CD4-positive, CD25-positive, alpha-beta regulatory T cell (primary cell): Measurements from ENCODE around the gene ZNF439. TPM values are rescaled to one million over a fixed set of nuclear protein-coding genes. Genes with fewer than 3 reads are reported as not detected.
"Not testable (repeated sequence)": the region's sequence is repeated elsewhere in the genome, so short reads cannot be mapped to it uniquely, and the experiment has no call there.

Source experiments
- ATAC-seq, 2 donors: fragments of 150-1000 bp; cut with Tn5 transposase; one replicate each; pipeline ENCODE4 v1.10.0; 2021; ENCODE audit warnings: low read depth in 2 of 2, moderate number of reproducible peaks in 2 of 2, moderate library complexity in 1 of 2
- DNase-seq, 3 donors: peaks; one replicate each; pipeline versions ENCODE4 v3.0.0 to v3.0.0-alpha.2; 2012 to 2022; ENCODE audit warnings: mixed read lengths in 1 of 3
- H3K27ac ChIP-seq: one replicate; pipeline ENCODE4 v1.7.0; 2013; ENCODE audit warnings: mild to moderate bottlenecking, low read length; ENCODE audit not compliant: insufficient read depth, poor library complexity, severe bottlenecking
- H3K27me3 ChIP-seq: one replicate; pipeline ENCODE4 v1.7.0; 2013; ENCODE audit warnings: low read length; ENCODE audit not compliant: control insufficient read depth, insufficient read depth
- H3K36me3 ChIP-seq: one replicate; pipeline ENCODE4 v1.7.0; 2013; ENCODE audit warnings: mild to moderate bottlenecking, low read length, moderate library complexity; ENCODE audit not compliant: control insufficient read depth, insufficient read depth
- H3K4me1 ChIP-seq: 2 replicates; pipeline ENCODE4 v1.7.0; 2013; ENCODE audit warnings: mild to moderate bottlenecking, low read length; ENCODE audit not compliant: insufficient read depth, control insufficient read depth, poor library complexity, severe bottlenecking
- H3K4me3 ChIP-seq: one replicate; pipeline ENCODE4 v1.7.0; 2013; ENCODE audit warnings: low read depth, mild to moderate bottlenecking, low read length, moderate library complexity
- H3K9me3 ChIP-seq, 2 experiments: 1 replicate in 1 of 2; 2 replicates in 1 of 2; pipeline ENCODE4 v1.7.0; 2013; ENCODE audit warnings: low read length in 2 of 2, mild to moderate bottlenecking in 1 of 2, moderate library complexity in 1 of 2; ENCODE audit not compliant: control insufficient read depth in 2 of 2
- H3K27ac Mint-ChIP-seq, 3 donors: one replicate each; pipeline ENCODE4 v1.8.0; 2020 to 2022; ENCODE audit warnings: mild to moderate bottlenecking in 3 of 3, mixed read lengths in 3 of 3, moderate library complexity in 2 of 3
- H3K27me3 Mint-ChIP-seq: one replicate; pipeline ENCODE4 v1.8.0; 2022; ENCODE audit warnings: mild to moderate bottlenecking, mixed read lengths
- H3K36me3 Mint-ChIP-seq: one replicate; pipeline ENCODE4 v1.8.0; 2020; ENCODE audit warnings: mixed read lengths
- H3K4me1 Mint-ChIP-seq, 4 donors: one replicate each; pipeline ENCODE4 v1.8.0; 2020 to 2022; ENCODE audit warnings: mixed read lengths in 4 of 4, mild to moderate bottlenecking in 1 of 4
- H3K4me3 Mint-ChIP-seq, 4 donors: one replicate each; pipeline ENCODE4 v1.8.0; 2020 to 2022; ENCODE audit warnings: mild to moderate bottlenecking in 4 of 4, mixed read lengths in 4 of 4, moderate library complexity in 3 of 4
- H3K9me3 Mint-ChIP-seq, 7 donors: one replicate each; pipeline ENCODE4 v1.8.0; 2020 to 2022; ENCODE audit warnings: mixed read lengths in 7 of 7, mild to moderate bottlenecking in 3 of 7, moderate library complexity in 2 of 7
- polyA plus RNA-seq, 4 donors: library from polyadenylated mRNA; unstranded; fragments of 300-500 nt; fragmentation: Illumina TruSeq; gene quantifications; one replicate each; pipeline ENCODE4 v1.2.3, GENCODE V29; 2021
- total RNA-seq: library from RNA; stranded (reverse); gene quantifications from one replicate; pipeline ENCODE4 v1.2.3, GENCODE V29; 2022

The ZNF439 gene
- total and polyA plus RNA-seq, 5 donors from 2014 or later = 0.60 to 6.0 (median 3.7) TPM

DNA sequence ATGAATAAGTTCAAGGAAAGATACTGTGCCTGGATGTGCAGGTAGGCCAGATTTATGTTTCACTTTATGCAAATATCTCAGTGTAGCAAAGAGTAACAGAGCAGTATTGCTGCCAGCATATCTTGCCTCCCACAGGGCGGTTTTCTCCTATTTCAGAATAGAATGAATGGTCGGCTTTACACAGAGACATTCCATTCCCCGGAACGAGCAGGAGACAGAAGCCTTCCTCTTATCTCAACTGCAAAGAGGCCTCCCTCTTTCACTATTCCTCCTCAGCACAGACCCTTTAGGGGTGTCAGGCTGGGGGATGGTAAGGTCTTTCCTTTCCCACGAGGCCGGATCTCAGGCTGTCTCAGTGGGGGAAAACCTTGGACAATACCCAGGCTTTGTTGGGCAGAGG lies 41.4 kb downstream of the ZNF439 start:
- H3K27ac ChIP-seq, H3K36me3 Mint-ChIP-seq, H3K27me3 Mint-ChIP-seq, ATAC-seq, H3K9me3 ChIP-seq, H3K4me3 ChIP-seq, H3K36me3 ChIP-seq, DNase-seq, H3K27me3 ChIP-seq: not testable (repeated sequence)
- H3K4me1 ChIP-seq = peaks cover 17% of the 10 kb centered on the region
- Mint-ChIP-seq H3K27ac (peak overlapping the region in 1 of 3 donors; percentile 48), H3K4me3 (peak overlapping the region in 3 of 4 donors; percentile 36 to 47 (median 41)), H3K4me1 (peaks cover 5 to 35% (median 14%) of the 10 kb centered on the region in 4 donors), H3K9me3 (peaks cover 0 to 15% (median 5%) of the 10 kb centered on the region in 7 donors)

GRCh38 chr19:11890634-11891033 lies 42.1 kb downstream of the ZNF439 start:
- no peak for DNase-seq
- Histone ChIP-seq H3K9me3 (no peaks in the 10 kb centered on the region), H3K27ac (no peak overlapping the region), H3K4me1 (peaks cover 17% of the 10 kb centered on the region), H3K4me3 (no peak overlapping the region), H3K27me3 (no peaks in the 10 kb centered on the region), H3K36me3 (no peaks in the 10 kb centered on the region)
- Mint-ChIP-seq H3K4me3 (no peak overlapping the region), H3K27ac (peak overlapping the region in 2 of 3 donors; percentile 2 to 42), H3K36me3 (peaks cover 12% of the 10 kb centered on the region), H3K27me3 (peaks cover 6% of the 10 kb centered on the region), H3K9me3 (peaks cover 0 to 19% (median 5%) of the 10 kb centered on the region in 7 donors), H3K4me1 (peaks cover 5 to 40% (median 14%) of the 10 kb centered on the region in 4 donors)
- no peak for ATAC-seq

GRCh38 chr19:11894851-11895250 lies 46.3 kb downstream of the ZNF439 start:
- Mint-ChIP-seq H3K9me3 (peaks cover 3 to 27% (median 7%) of the 10 kb centered on the region in 7 donors), H3K4me1 (peaks cover 0 to 13% (median 0%) of the 10 kb centered on the region in 4 donors), H3K4me3 (no peak overlapping the region), H3K27me3 (no peaks in the 10 kb centered on the region), H3K36me3 (peaks cover 16% of the 10 kb centered on the region), H3K27ac (no peak overlapping the region)
- Histone ChIP-seq H3K9me3 (peaks cover 2 to 13% of the 10 kb centered on the region in 2 experiments), H3K36me3 (no peaks in the 10 kb centered on the region), H3K4me3 (no peak overlapping the region), H3K4me1 (no peaks in the 10 kb centered on the region), H3K27ac (no peak overlapping the region), H3K27me3 (no peaks in the 10 kb centered on the region)
- DNase-seq (no peak), ATAC-seq (no peak)

- no peak for ATAC-seq
- no peaks in the 10 kb centered on the region for H3K27me3 Mint-ChIP-seq
- H3K9me3 Mint-ChIP-seq = peaks cover 0 to 74% (median 25%) of the 10 kb centered on the region in 7 donors
- Histone ChIP-seq H3K9me3 (peaks cover 48 to 78% of the 10 kb centered on the region in 2 experiments), H3K4me1 (no peaks in the 10 kb centered on the region), H3K27ac (no peak overlapping the region), H3K36me3 (peaks cover 17% of the 10 kb centered on the region), H3K4me3 (no peak overlapping the region), H3K27me3 (no peaks in the 10 kb centered on the region)
- DNase-seq = no peak
- H3K4me1 Mint-ChIP-seq = peaks cover 0 to 7% (median 0%) of the 10 kb centered on the region in 4 donors
- H3K4me3 Mint-ChIP-seq = no peak overlapping the region
- peaks cover 29% of the 10 kb centered on the region for H3K36me3 Mint-ChIP-seq
- H3K27ac Mint-ChIP-seq = no peak overlapping the region
Measured at GRCh38 chr19:11902228-11902627, 53.7 kb downstream of the ZNF439 start.

DNA sequence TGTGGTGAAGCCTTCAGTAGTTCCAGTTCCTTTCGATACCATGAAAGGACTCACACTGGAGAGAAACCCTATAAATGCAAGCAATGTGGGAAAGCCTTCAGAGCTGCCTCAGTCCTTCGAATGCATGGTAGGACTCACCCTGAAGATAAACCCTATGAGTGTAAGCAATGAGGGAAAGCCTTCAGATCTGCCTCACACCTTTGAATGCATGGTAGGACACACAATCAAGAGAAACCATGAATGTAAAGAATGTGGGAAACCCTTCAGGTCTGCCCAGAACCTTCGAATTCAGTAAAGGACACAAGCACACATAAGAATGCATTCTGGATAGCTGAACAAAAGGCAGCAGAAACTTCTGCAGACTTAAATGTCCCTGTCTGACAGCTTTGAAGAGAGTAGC lies 57.4 kb downstream of the ZNF439 start:
- Mint-ChIP-seq H3K36me3 (peaks cover 25% of the 10 kb centered on the region), H3K4me1 (peaks cover 0 to 3% (median 0%) of the 10 kb centered on the region in 4 donors), H3K27ac (no peak overlapping the region), H3K27me3 (no peaks in the 10 kb centered on the region), H3K9me3 (peaks cover 0 to 85% (median 28%) of the 10 kb centered on the region in 7 donors), H3K4me3 (no peak overlapping the region)
- Histone ChIP-seq H3K36me3 (peaks cover 17% of the 10 kb centered on the region), H3K9me3 (peaks cover 44 to 61% of the 10 kb centered on the region in 2 experiments), H3K27me3 (no peaks in the 10 kb centered on the region), H3K27ac (no peak overlapping the region), H3K4me3 (no peak overlapping the region), H3K4me1 (no peaks in the 10 kb centered on the region)
- no peak for ATAC-seq
- DNase-seq = no peak

GRCh38 chr19:11911937-11912336 lies 63.4 kb downstream of the ZNF439 start:
- ATAC-seq, H3K4me3 Mint-ChIP-seq, H3K36me3 Mint-ChIP-seq, H3K36me3 ChIP-seq, H3K27ac Mint-ChIP-seq, H3K27ac ChIP-seq, H3K4me1 ChIP-seq, H3K4me1 Mint-ChIP-seq, DNase-seq, H3K27me3 ChIP-seq, H3K4me3 ChIP-seq, H3K27me3 Mint-ChIP-seq: not testable (repeated sequence)
- peaks cover 17 to 30% of the 10 kb centered on the region in 2 experiments for H3K9me3 ChIP-seq
- H3K9me3 Mint-ChIP-seq = peaks cover 0 to 74% (median 6%) of the 10 kb centered on the region in 7 donors

DNA sequence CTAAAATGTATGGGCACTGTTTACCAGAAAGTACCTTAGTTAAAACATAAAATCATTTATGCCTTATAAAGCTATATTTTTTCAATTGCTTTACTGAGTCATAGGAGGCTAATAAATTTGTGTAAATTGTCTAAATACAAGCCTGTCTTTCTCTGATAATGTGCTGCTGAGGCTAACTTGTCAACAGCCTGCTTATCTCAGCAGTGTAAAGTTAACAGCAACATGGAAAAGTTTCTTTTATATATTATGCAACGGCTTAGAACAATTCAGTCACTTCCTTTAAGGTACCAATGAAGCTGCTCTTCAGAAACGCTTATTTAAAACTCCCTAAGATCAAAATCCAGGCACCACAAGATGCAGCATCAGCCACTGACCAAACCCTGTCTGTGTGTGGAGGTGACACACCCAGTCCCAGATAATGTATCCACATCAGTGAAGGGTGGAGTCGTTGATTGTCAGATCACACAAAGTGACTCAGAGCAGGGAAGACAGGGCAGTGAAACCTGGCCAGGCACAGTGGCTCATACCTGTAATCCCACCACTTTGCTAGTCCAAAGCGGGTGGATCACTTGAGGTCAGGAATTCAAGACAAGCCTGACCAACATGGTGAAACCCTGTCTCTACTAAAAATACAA lies 66.0 kb downstream of the ZNF439 start:
- not testable (repeated sequence) for H3K4me3 Mint-ChIP-seq, H3K27me3 ChIP-seq, H3K27me3 Mint-ChIP-seq, H3K4me1 Mint-ChIP-seq, DNase-seq, H3K36me3 Mint-ChIP-seq, H3K4me3 ChIP-seq, ATAC-seq, H3K4me1 ChIP-seq, H3K27ac ChIP-seq, H3K27ac Mint-ChIP-seq, H3K36me3 ChIP-seq
- peaks cover 16 to 25% of the 10 kb centered on the region in 2 experiments for H3K9me3 ChIP-seq
- H3K9me3 Mint-ChIP-seq = peaks cover 0 to 52% (median 5%) of the 10 kb centered on the region in 7 donors
